Hematopoietic multipotent progenitor cell treated with erythropoietin and hydrocortisone succinate and interleukin-3 and kit ligand, for 17 days (in vitro differentiated cells): ENCODE results near the gene ERICH3.

Experiments
- DNase-seq: peaks from one replicate; pipeline ENCODE4 v3.0.0-alpha.2; 2015; ENCODE audit warnings: low spot score

The ERICH3 gene

GRCh38 chr1:74587888-74588287, 85.7 kb downstream of the ERICH3 start:
- DNase-seq = no peak

DNA sequence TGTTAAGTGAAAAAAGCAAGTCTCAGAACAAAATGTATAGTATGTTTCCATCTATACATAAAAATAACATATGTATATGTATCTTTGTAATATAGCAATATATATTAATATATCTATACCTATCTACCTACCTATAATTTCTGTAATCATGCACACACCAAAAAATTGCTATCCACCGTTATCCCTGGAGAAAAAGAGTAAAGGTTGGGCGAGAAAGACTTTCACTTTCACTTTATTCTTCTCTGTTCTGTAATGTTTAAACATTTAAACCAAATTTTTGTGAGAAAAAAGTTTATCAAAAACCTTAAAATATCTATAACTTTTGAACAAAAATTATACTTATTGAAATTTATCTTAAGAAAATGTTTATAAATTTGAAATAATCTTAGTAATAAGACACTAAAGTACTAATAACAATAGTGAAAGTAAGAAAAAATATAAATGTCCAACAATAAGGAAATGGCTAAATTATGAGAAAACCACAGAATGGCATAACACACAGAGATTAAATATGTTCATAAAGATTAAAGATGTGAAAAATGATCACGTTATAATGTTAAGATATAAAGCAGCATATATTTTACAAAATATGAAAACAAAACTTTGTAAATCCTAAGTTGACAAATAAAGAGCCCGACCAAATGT, 87.2 kb downstream of the ERICH3 start:
- no peak for DNase-seq

DNA sequence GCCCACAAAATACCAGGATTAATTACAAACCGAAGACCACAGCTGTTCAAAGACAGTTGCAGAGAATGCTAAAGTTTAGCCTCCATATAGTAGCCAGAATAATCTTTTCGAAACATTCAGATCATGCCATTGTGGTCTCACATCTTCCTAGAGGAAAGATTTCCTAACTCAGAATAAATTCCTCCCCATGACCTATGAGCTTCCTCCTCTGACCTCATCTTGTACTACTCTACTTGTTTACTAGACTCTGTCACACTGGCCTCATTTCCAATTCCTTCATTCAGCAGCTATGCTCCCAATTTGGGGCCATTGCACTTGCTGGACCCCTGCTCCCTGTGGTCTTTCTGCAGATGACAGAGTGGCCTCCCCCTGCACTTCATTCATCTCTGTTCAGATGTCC, 89.4 kb downstream of the ERICH3 start:
- DNase-seq = no peak

DNA sequence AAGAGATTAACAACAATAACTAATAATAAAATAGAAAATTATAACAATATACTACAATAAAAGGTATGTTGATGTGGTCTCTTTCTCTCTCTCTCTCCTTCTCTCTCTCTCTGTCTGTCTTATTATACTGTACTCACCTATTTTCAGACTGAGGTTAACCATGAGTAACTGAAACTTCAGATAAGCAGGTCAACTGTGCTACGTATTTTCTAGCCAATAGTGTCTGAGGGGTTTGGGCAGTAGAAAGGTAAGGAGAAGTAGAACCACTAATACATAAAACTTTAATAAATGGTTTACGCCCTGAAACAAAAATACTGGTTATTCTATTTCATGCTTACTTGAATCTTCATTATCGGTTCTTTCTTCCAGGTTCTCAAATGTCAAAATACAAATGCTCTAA, 90.2 kb downstream of the ERICH3 start:
- no peak for DNase-seq

DNA sequence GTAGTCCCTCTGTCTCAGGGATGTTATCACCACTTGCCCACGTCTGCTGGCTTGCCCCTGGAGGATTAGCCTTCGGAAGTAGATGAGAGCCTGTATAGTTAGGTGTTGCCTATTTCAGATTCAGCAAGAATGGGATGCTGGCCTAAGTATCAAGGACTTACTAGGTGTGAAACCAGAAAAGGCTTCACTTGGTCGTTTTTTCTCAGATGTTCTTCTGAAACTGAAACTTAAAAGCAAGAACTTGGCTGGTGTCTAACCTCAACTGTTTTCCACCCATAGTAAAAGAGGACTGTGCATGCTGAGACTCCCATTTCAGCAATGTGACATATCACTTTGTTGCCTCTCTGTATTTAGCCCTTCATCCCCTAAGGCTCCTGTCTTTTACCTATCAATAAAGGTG, 94.2 kb downstream of the ERICH3 start:
- DNase-seq = no peak

DNA sequence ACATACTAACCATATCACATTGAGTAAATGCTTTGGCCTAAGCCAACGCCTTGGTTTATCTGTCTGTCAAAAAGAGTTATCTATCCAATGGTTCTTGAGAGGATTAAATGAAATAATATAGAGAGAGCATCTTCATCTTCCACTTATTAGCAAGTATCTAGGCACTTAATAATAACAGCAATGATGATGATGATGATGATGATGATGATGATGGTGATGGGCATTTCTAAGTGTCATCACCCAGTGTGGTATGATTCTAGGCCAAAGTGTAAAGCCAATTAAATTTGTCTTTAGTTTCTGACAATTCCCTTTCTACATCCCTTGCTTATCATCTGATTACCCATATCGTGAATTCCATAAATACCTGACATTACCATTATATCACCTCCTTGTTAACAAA, 95.5 kb downstream of the ERICH3 start:
- DNase-seq = no peak

DNA sequence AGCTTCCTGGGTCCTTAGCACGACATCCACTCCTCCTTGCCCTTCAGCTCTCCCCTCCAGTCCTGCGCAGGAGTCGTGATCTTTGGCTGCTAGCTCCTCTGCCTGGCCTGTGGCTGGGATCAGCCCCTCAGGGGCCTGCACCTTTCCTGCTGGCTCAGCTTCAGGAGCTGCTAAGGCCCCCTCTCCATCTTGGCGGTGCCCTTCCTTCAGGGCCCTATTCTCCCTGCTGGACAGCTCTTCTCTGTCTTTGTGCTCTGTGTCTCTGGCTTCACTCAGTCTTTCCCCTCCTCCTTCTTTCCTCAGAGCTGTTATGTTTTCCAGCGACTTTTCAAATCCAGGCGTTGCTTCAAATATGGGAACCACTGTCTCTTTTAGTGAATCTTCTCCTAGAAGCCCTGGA, 101.7 kb downstream of the ERICH3 start:
- no peak for DNase-seq

- no peak for DNase-seq
Measured at GRCh38 chr1:74571493-74571800, 102.1 kb downstream of the ERICH3 start.

- no peak for DNase-seq
Measured at GRCh38 chr1:74570797-74571492, 102.6 kb downstream of the ERICH3 start.

GRCh38 chr1:74549932-74550331, 123.7 kb downstream of the ERICH3 start:
- DNase-seq = no peak

GRCh38 chr1:74548961-74549750, 124.4 kb downstream of the ERICH3 start:
- DNase-seq = no peak

- no peak for DNase-seq
Measured at GRCh38 chr1:74545821-74546220, 127.8 kb downstream of the ERICH3 start.

DNA sequence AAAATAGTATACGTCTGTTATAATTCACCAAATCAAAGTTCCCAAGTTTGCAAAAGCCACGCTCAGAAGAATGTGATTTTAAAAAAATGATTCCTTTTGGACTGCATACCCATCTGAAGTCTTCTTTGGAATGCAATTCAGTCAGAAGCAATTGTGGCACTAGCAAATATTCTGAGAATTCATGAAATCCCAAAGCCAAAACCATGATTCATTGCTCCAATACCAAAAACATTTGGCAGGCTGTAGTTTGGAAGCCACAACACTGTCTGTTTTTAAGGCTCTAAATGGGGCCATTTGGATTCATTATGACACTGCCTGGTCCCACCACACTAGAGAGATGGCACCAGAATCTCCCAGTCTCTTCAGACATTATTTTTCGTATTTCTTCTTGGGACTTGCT, 139.4 kb downstream of the ERICH3 start:
- DNase-seq = no peak

- DNase-seq = no peak
Measured at GRCh38 chr1:74531796-74532195, 141.8 kb downstream of the ERICH3 start.

- DNase-seq = no peak
Measured at GRCh38 chr1:74530892-74531291, 142.7 kb downstream of the ERICH3 start.

DNA sequence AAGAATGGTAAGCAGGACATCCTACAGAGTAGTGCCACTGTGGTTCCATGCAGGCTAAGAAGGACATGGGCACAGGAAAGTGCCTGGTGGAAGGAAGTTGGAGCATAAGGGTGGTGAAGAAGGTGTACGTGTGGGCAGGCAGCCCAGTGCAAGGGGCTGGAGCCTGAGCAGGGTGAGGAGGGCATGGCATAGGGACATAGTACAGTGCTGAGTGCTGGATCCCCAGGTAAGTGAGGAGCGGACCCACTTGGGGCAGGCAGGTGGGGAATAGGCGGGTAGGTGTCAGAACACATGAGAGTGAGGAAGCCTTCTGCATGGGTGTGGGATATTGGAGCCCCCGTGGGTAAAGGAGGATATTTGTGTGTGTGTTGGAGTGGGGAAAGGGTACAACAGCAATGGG, 145.5 kb downstream of the ERICH3 start:
- no peak for DNase-seq

GRCh38 chr1:74526708-74527107, 146.9 kb downstream of the ERICH3 start:
- no peak for DNase-seq

DNA sequence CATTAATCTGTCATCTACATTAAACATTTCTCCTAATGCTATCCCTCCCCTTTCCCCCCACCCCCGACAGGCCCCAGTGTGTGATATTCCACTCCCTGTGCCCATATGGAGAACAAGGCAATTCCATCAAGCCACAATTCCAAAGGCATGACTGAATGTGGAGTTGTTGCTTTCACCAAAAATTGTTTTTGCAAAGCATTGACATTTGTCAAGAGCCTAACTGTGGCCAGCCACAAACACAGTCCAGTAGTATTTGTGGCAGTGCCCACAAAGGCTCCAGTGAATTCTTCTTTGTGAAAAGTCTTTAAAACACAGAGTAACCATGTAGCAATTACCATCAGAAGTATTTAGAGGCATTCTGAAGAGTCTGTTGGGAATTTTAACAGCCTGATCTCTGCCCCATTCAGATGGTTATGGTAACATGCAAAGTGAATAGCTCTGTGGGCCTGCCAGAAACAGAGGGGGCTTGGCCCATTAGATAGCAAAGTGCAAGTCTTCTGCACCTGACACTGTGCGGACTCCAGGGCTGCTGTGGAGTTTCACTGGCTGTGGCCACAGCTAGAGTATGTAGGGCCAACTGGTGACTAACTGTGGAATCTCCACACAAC, 149.6 kb downstream of the ERICH3 start:
- DNase-seq = no peak

- no peak for DNase-seq
Measured at GRCh38 chr1:74522148-74522547, 151.4 kb downstream of the ERICH3 start.
